Colonic mucosa (tissue), 4 donors: ENCODE measurements around the gene NPLOC4. TPM values are rescaled to one million over a fixed set of nuclear protein-coding genes. Genes with fewer than 3 reads are reported as not detected.

ENCODE experiments used
- DNase-seq: peaks from one replicate; pipeline ENCODE4 v3.0.0-alpha.2; 2020
- H3K27ac ChIP-seq: fragments of 200-600 bp; one replicate; pipeline ENCODE4 v1.8.0; 2021
- H3K27me3 ChIP-seq: fragments of 200-600 bp; one replicate; pipeline ENCODE4 v1.8.0; 2021
- H3K36me3 ChIP-seq: fragments of 200-600 bp; one replicate; pipeline ENCODE4 v1.8.0; 2021
- H3K4me1 ChIP-seq: fragments of 200-600 bp; one replicate; pipeline ENCODE4 v1.8.0; 2021; ENCODE audit warnings: mild to moderate bottlenecking
- H3K4me3 ChIP-seq: fragments of 200-600 bp; one replicate; pipeline ENCODE4 v1.8.0; 2021
- H3K9ac ChIP-seq, 2 donors: one replicate each; pipeline ENCODE4 v1.7.0; 2013; ENCODE audit warnings: control low read depth in 2 of 2, low read depth in 2 of 2, low read length in 2 of 2
- H3K9me3 ChIP-seq: fragments of 200-600 bp; one replicate; pipeline ENCODE4 v1.8.0; 2021
- intact Hi-C: fragments of 100-400 bp; cut with DNase I; formaldehyde crosslinking; loops from one replicate; pipeline ENCODE4 v1.14.1; 2022
- total RNA-seq, 2 donors: library from RNA; stranded (reverse); fragmentation: NEBNext Ultra II Directional in 1 of 2; extraction: Animal tissue kit (Norgen Biotek cat#: 25700) in 1 of 2; gene quantifications; one replicate each; pipeline ENCODE4 v1.2.1, GENCODE V29; 2021
- TF ChIP-seq, protein P1 (sequence below): fragments of 200-600 bp; IDR thresholded peaks from one replicate; pipeline ENCODE4 v1.8.0; 2022; ENCODE audit warnings: antibody characterized with exemption, mild to moderate bottlenecking
- donor health status: healthy.
- donor health status: DM: no; HTN: no; CAD: no.
- donor health status: DM: no; HTN: no; CAD: no.

Gene NPLOC4
- total RNA-seq, 2 donors from 2014 or later, result 69.8 to 74.1 TPM

DNA sequence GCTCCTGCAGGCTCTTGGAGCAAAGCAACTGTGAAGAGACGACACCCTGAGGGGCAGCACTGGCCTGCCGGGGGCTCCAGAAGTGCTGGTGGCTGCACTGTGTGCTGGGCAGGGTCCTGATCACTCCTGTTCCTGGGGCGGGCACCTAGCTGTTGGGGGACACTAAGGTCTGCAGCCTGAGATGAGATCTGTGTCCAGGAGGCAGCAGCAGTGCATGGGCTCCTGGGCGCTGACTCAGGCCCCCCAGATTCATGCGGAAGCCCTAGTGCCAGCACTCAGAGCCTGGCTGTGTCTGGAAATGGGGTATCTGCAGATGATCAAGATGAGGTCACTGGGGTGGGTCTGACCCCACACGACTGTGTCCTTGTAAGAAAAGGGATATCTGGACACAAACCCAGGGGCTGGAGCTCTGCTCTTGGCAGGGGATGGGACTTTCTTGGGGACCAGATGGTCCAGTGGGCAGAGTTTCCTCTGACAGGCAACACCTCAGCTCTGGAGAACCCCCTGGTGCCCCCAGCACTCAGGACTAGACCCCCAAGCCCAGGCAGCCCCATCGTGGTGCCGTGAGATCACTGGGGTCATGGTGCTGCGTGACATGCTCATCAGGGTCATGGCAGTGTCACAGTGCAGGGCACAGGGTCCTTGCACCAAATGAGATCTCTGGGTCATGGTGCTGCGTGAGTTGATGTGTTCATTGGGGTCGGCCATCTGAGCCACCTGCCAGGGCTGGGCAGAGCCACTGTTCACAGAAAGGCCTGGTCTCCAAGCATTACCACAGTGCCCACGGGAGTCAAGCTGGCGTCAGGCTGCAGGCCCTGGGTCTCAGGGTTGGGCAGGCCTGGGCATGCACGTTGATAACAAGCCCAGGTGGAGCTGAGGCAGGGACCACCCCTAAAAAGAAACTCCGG lies 94.2 kb downstream of the NPLOC4 start:
- Histone ChIP-seq H3K27me3 (no peaks in the 10 kb centered on the region), H3K9ac (no peak overlapping the region), H3K27ac (no peak overlapping the region), H3K4me3 (no peak overlapping the region), H3K9me3 (no peaks in the 10 kb centered on the region), H3K36me3 (peaks cover 8% of the 10 kb centered on the region), H3K4me1 (no peaks in the 10 kb centered on the region)
- TF ChIP-seq, protein P1, sequence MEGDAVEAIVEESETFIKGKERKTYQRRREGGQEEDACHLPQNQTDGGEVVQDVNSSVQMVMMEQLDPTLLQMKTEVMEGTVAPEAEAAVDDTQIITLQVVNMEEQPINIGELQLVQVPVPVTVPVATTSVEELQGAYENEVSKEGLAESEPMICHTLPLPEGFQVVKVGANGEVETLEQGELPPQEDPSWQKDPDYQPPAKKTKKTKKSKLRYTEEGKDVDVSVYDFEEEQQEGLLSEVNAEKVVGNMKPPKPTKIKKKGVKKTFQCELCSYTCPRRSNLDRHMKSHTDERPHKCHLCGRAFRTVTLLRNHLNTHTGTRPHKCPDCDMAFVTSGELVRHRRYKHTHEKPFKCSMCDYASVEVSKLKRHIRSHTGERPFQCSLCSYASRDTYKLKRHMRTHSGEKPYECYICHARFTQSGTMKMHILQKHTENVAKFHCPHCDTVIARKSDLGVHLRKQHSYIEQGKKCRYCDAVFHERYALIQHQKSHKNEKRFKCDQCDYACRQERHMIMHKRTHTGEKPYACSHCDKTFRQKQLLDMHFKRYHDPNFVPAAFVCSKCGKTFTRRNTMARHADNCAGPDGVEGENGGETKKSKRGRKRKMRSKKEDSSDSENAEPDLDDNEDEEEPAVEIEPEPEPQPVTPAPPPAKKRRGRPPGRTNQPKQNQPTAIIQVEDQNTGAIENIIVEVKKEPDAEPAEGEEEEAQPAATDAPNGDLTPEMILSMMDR, result no peak
- DNase-seq, result no peak
- intact Hi-C loops, result no loop called here

DNA sequence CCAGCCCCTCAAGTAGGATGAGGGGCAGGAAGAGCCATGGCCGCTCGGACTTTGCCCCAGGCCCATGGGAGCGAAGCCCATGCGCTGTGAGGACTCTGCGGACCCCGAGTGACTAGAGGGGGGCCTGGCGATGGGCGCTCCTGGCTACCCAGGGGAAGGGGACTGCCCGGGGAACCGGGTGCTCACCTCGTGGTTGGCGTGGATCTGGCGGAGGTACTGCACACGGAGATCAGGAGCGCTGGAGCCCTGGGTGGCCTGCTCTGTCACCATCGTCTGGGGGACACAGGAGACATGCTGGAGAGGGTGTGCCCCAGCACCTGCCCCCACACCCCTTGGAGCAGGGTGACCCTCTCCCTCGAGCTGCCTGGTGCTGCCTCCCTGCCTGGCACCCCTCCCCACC lies 95.8 kb downstream of the NPLOC4 start:
- peaks cover 15% of the 10 kb centered on the region for H3K27me3 ChIP-seq
- H3K9ac ChIP-seq, result no peak overlapping the region
- no peaks in the 10 kb centered on the region for H3K36me3 ChIP-seq
- intact Hi-C loops, result no loop called here
- H3K9me3 ChIP-seq, result no peaks in the 10 kb centered on the region
- H3K4me3 ChIP-seq, result no peak overlapping the region
- peaks cover 13% of the 10 kb centered on the region for H3K4me1 ChIP-seq
- H3K27ac ChIP-seq, result no peak overlapping the region
- TF ChIP-seq, protein P1, result no peak
- no peak for DNase-seq

DNA sequence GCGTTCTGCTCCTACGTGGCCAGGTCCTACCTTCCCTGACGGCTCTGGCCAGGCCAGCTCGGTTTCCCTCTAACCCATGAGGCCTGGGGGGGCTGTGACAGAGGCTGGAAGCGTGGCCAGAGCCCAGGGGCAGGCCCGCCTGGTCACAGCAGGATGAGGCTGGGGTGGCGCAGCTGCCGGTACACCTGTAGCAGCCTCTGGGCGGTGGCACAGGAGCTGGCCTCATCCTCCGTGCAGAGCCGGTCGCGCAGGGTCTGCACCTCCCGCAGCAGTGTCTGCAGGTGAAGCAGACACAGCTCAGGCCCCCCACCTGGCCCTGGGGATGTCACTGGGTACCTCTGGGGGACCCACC lies 96.3 kb downstream of the NPLOC4 start:
- Histone ChIP-seq H3K9me3 (no peaks in the 10 kb centered on the region), H3K9ac (no peak overlapping the region), H3K4me1 (peaks cover 13% of the 10 kb centered on the region), H3K36me3 (no peaks in the 10 kb centered on the region), H3K4me3 (no peak overlapping the region), H3K27me3 (peaks cover 18% of the 10 kb centered on the region), H3K27ac (no peak overlapping the region)
- DNase-seq, result no peak
- TF ChIP-seq, protein P1, result no peak
- intact Hi-C loops, result no loop called here

DNA sequence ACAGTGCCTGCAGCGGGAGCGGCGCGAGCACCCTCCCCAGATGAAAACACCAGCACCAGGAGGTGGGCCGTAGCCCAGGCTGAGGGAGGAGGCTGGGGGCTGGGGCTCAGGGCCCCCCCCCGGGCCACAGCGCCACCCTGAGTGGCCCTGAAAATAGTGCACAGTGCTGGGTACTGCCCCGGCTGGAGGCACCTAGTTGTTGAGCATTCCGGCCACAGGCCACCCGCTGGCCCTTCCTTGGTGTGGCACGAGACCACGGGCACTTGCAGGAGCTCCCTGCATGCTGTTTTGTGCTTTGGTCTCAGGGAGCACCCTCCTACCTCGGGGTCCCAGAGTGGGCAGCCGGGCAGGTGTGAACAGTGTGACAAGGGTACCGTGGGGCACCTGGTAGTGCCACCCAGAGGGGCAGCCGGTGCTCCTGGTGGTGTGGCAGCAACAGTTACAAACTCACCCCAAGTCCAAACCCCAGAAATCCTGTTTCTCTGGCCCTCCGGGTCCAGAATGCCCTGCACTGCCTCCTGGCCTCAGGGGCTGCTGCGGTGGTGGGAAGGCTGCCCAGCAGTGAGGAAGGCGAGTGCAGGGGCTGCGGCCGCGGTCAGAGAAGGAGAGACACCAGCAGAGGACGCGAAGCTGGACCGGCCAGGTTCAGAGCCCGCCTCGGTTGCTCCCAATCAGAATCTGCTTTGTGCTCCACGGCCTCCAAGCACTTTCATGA lies 96.8 kb downstream of the NPLOC4 start:
- intact Hi-C loops, result no loop called here

DNA sequence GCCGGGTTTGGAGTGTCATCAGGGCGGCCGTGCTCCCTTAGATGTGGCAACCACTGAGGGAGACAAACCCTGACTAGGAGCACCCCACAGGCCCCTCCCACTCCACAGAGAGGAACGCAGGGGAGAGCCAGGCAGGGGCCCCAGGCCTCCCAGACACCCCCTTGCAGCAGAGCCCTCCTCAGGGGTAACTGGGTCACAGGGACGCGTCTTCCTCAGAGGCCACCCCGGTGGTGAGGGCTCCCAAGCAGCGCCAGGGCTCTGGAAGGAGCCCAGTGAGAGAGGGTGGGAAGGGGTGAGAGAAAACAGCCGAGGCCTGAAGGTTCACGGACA lies 97.4 kb downstream of the NPLOC4 start:
- TF ChIP-seq, protein P1, result no peak
- peaks cover 13% of the 10 kb centered on the region for H3K4me1 ChIP-seq
- no peak overlapping the region for H3K9ac ChIP-seq
- H3K9me3 ChIP-seq, result no peaks in the 10 kb centered on the region
- H3K4me3 ChIP-seq, result no peak overlapping the region
- no peak for DNase-seq
- no peaks in the 10 kb centered on the region for H3K36me3 ChIP-seq
- H3K27ac ChIP-seq, result no peak overlapping the region
- intact Hi-C loops, result no loop called here
- H3K27me3 ChIP-seq, result peaks cover 18% of the 10 kb centered on the region

More for the DNA sequence above, 96.8 kb downstream of the NPLOC4 start:
- TF ChIP-seq, protein P1, result no peak
- Histone ChIP-seq H3K36me3 (no peaks in the 10 kb centered on the region), H3K9ac (no peak overlapping the region), H3K27me3 (peaks cover 18% of the 10 kb centered on the region), H3K27ac (no peak overlapping the region), H3K4me1 (peaks cover 13% of the 10 kb centered on the region), H3K9me3 (no peaks in the 10 kb centered on the region), H3K4me3 (no peak overlapping the region)
- no peak for DNase-seq
